Loucy (cell line): ENCODE results near the gene KRTAP2-3.

ENCODE experiments used
- CTCF ChIP-seq: fragments of 200-600 bp; sonication (generic); conservative IDR thresholded peaks from 2 replicates; pipeline ENCODE4 v1.5.1; 2014; ENCODE audit warnings: mild to moderate bottlenecking, antibody characterized with exemption, low read length
- EZH2phosphoT487 ChIP-seq: fragments of 200-600 bp; IDR thresholded peaks from 2 replicates; pipeline ENCODE4 v1.6.1; 2018; ENCODE audit warnings: antibody characterized with exemption, mild to moderate bottlenecking, moderate library complexity, borderline replicate concordance

DNA sequence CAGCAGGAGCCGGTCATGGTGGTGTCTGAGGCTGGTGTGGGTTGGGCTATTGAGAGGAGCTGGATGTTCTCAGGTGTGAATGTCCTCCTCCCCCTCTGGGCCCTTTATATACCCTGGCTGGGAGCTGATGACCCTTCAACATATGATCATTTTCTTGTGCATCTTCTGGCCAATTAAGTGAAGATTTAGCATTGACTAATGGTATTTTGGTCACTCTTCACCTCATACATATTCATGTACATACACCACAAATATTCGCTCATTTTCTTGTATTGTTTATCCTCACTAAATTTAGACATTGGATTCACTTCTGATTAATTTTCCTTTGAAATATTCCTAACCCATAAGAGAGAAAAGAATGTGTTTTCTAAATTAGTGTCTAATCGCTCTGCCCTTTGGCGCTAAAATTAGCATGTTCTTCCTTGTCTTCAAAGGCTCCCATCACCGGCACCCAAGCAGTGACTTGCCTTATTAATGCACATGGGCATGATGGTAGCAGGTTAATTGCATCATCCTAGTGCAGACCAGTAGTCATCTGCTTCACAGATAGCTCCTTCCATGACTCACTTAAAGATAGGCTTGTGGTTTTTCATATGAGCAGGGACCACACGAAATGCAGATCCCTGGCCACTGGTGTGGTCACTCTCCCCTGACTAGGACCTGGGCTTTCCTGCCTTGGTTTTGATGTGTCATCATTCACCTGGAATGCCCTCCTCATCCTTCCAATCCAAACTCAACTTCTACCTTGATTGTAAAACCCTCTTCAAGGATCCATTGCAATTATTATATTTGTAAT lies 6.1 kb upstream of the KRTAP2-3 start, which contains the start of gene KRTAP2-4:
- TF ChIP-seq EZH2phosphoT487 (no peak), CTCF (no peak)
